Astrocyte (in vitro differentiated cells and primary cell): ENCODE results near the gene ANKRD23.

ENCODE experiments used
- EZH2 ChIP-seq: IDR thresholded peaks from 2 replicates; pipeline ENCODE4 v1.6.1; 2012; ENCODE audit warnings: mild to moderate bottlenecking, low read length, inconsistent platforms; ENCODE audit not compliant: insufficient read depth
- TF ChIP-seq, protein P1 (sequence below): IDR thresholded peaks from 2 replicates; pipeline ENCODE4 v1.5.1; 2011; ENCODE audit warnings: low read depth, mild to moderate bottlenecking, inconsistent platforms, low read length, moderate library complexity; ENCODE audit not compliant: insufficient read depth

DNA sequence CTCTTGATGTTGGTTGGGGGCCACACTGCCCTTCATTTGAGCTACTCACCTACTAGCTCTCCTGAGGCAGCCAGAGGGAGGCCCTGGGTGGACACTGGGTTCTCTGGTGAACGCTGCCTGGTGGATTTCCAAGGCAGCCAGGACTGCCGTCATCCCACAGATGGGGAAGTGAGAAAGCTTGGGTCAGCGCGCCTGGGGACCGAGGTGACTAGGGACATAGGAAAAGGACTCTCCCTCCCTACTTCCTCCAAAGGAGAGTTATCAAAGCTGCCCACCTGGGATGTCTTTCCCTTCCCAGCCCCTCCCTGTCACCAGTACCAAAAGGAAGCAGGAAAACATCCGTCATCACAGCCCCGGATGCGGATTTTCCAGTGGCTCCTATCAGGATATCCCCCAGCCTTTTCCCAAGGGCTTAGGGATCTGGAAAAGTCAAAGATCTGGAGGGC lies 29.9 kb upstream of the ANKRD23 start:
- TF ChIP-seq, protein P1, sequence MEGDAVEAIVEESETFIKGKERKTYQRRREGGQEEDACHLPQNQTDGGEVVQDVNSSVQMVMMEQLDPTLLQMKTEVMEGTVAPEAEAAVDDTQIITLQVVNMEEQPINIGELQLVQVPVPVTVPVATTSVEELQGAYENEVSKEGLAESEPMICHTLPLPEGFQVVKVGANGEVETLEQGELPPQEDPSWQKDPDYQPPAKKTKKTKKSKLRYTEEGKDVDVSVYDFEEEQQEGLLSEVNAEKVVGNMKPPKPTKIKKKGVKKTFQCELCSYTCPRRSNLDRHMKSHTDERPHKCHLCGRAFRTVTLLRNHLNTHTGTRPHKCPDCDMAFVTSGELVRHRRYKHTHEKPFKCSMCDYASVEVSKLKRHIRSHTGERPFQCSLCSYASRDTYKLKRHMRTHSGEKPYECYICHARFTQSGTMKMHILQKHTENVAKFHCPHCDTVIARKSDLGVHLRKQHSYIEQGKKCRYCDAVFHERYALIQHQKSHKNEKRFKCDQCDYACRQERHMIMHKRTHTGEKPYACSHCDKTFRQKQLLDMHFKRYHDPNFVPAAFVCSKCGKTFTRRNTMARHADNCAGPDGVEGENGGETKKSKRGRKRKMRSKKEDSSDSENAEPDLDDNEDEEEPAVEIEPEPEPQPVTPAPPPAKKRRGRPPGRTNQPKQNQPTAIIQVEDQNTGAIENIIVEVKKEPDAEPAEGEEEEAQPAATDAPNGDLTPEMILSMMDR = no peak
- TF ChIP-seq EZH2 = no peak
